Subcutaneous abdominal adipose tissue (tissue), 5 donors: ENCODE measurements around the gene RABL2A.
"Not testable (repeated sequence)": the region's sequence is repeated elsewhere in the genome, so short reads cannot be mapped to it uniquely, and the experiment has no call there.

Experiments
- H3K27ac ChIP-seq: one replicate; pipeline ENCODE4 v1.7.0; 2013; ENCODE audit warnings: low read depth, mild to moderate bottlenecking, inconsistent platforms, low read length, moderate library complexity
- H3K27me3 ChIP-seq, 5 donors: one replicate each; pipeline ENCODE4 v1.7.0; 2013; ENCODE audit warnings: low read length in 5 of 5, inconsistent platforms in 1 of 5; ENCODE audit not compliant: control insufficient read depth in 5 of 5, insufficient read depth in 4 of 5
- H3K36me3 ChIP-seq, 5 donors: one replicate each; pipeline ENCODE4 v1.7.0; 2013; ENCODE audit warnings: low read length in 5 of 5; ENCODE audit not compliant: control insufficient read depth in 5 of 5, insufficient read depth in 5 of 5
- H3K4me1 ChIP-seq, 5 donors: one replicate each; pipeline ENCODE4 v1.7.0; 2013; ENCODE audit warnings: low read length in 5 of 5, mild to moderate bottlenecking in 3 of 5, moderate library complexity in 1 of 5; ENCODE audit not compliant: control insufficient read depth in 5 of 5, insufficient read depth in 5 of 5
- H3K4me3 ChIP-seq, 5 donors: one replicate each; pipeline ENCODE4 v1.7.0; 2013; ENCODE audit warnings: low read length in 5 of 5, low read depth in 1 of 5
- H3K9ac ChIP-seq, 5 donors: one replicate each; pipeline ENCODE4 v1.7.0; 2013; ENCODE audit warnings: low read length in 5 of 5, mild to moderate bottlenecking in 4 of 5, moderate library complexity in 3 of 5
- H3K9me3 ChIP-seq, 5 donors: one replicate each; pipeline ENCODE4 v1.7.0; 2013; ENCODE audit warnings: low read length in 5 of 5; ENCODE audit not compliant: control insufficient read depth in 5 of 5
- donor health status: healthy.
- donor health status: healthy.
- donor health status: healthy.
- donor health status: healthy.
- donor health status: healthy.

The RABL2A gene

GRCh38 chr2:113606036-113606435, 21.0 kb upstream of the RABL2A start:
- not testable (repeated sequence) for H3K4me1 ChIP-seq, H3K27me3 ChIP-seq, H3K27ac ChIP-seq, H3K9ac ChIP-seq, H3K9me3 ChIP-seq, H3K4me3 ChIP-seq, H3K36me3 ChIP-seq

GRCh38 chr2:113609822-113610221, 17.2 kb upstream of the RABL2A start:
- not testable (repeated sequence) for H3K9me3 ChIP-seq, H3K36me3 ChIP-seq, H3K4me3 ChIP-seq, H3K9ac ChIP-seq, H3K4me1 ChIP-seq, H3K27me3 ChIP-seq, H3K27ac ChIP-seq

GRCh38 chr2:113621002-113621401, 6.1 kb upstream of the RABL2A start:
- H3K36me3 ChIP-seq, H3K27ac ChIP-seq, H3K9me3 ChIP-seq, H3K4me1 ChIP-seq, H3K27me3 ChIP-seq, H3K9ac ChIP-seq, H3K4me3 ChIP-seq: not testable (repeated sequence)

- not testable (repeated sequence) for H3K36me3 ChIP-seq, H3K9me3 ChIP-seq, H3K27ac ChIP-seq, H3K27me3 ChIP-seq, H3K9ac ChIP-seq
- peaks cover 1 to 14% (median 7%) of the 10 kb centered on the region in 5 donors for H3K4me1 ChIP-seq
- peak overlapping the region in 1 of 5 donors; percentile 17 for H3K4me3 ChIP-seq
These were observed 1.2 kb upstream of the RABL2A start for GRCh38 chr2:113625906-113626305.

- not testable (repeated sequence) for H3K9ac ChIP-seq, H3K27ac ChIP-seq, H3K27me3 ChIP-seq, H3K4me3 ChIP-seq, H3K4me1 ChIP-seq, H3K9me3 ChIP-seq
- peaks cover 0 to 28% (median 13%) of the 10 kb centered on the region in 5 donors for H3K36me3 ChIP-seq
These were observed 5.8 kb downstream of the RABL2A start for GRCh38 chr2:113632849-113633345.

GRCh38 chr2:113635358-113635757, 8.3 kb downstream of the RABL2A start:
- H3K36me3 ChIP-seq: peaks cover 0 to 24% (median 10%) of the 10 kb centered on the region in 5 donors
- H3K4me1 ChIP-seq, H3K9ac ChIP-seq: not testable (repeated sequence)

GRCh38 chr2:113636226-113636625, 9.2 kb downstream of the RABL2A start:
- H3K4me1 ChIP-seq, H3K9ac ChIP-seq, H3K9me3 ChIP-seq, H3K27me3 ChIP-seq, H3K27ac ChIP-seq, H3K4me3 ChIP-seq: not testable (repeated sequence)
- peaks cover 0 to 23% (median 9%) of the 10 kb centered on the region in 5 donors for H3K36me3 ChIP-seq

More at GRCh38 chr2:113635358-113635757, 8.3 kb downstream of the RABL2A start:
- not testable (repeated sequence) for H3K4me3 ChIP-seq, H3K27me3 ChIP-seq, H3K9me3 ChIP-seq, H3K27ac ChIP-seq

- H3K27ac ChIP-seq, H3K4me1 ChIP-seq, H3K9me3 ChIP-seq, H3K27me3 ChIP-seq, H3K9ac ChIP-seq, H3K4me3 ChIP-seq: not testable (repeated sequence)
- H3K36me3 ChIP-seq: peaks cover 0 to 15% (median 7%) of the 10 kb centered on the region in 5 donors
These were observed 11.0 kb downstream of the RABL2A start for GRCh38 chr2:113638084-113638483.

- H3K9me3 ChIP-seq, H3K4me3 ChIP-seq, H3K9ac ChIP-seq, H3K36me3 ChIP-seq, H3K4me1 ChIP-seq, H3K27me3 ChIP-seq, H3K27ac ChIP-seq: not testable (repeated sequence)
These were observed 19.2 kb downstream of the RABL2A start for GRCh38 chr2:113646217-113646616.

GRCh38 chr2:113650834-113651815, 24.1 kb downstream of the RABL2A start:
- not testable (repeated sequence) for H3K4me1 ChIP-seq, H3K4me3 ChIP-seq, H3K27me3 ChIP-seq, H3K36me3 ChIP-seq, H3K9me3 ChIP-seq, H3K9ac ChIP-seq, H3K27ac ChIP-seq
